AG04449 (cell line): ENCODE data around the gene BMP15.

Source experiments
- CTCF ChIA-PET: fragments of 350-600 bp; formaldehyde crosslinking; extraction: SDS; loops from one replicate; lab custom pipeline; 2021; ENCODE audit warnings: antibody characterized with exemption; lab: Yijun Ruan, JAX
- POLR2A ChIA-PET: fragments of 400-600, 350-600 bp; formaldehyde crosslinking; extraction: SDS; loops from one replicate; lab custom pipeline; 2020; ENCODE audit warnings: antibody characterized with exemption, inconsistent platforms; lab: Yijun Ruan, JAX
- DNase-seq: peaks from one replicate; pipeline ENCODE4 v3.0.0-alpha.2; 2010; ENCODE audit warnings: low read depth, low spot score
- H3K4me3 ChIP-seq: 2 replicates; pipeline ENCODE4 v1.5.1; 2011; ENCODE audit warnings: low read depth, mild to moderate bottlenecking, control low read depth, low read length
- TF ChIP-seq, protein P1 (sequence below): IDR thresholded peaks from one replicate; pipeline ENCODE4 v1.5.1; 2011; ENCODE audit warnings: mild to moderate bottlenecking, moderate library complexity, low read length, control low read depth, inconsistent platforms; ENCODE audit not compliant: insufficient read depth; ENCODE audit errors: missing control alignments

Gene BMP15

DNA sequence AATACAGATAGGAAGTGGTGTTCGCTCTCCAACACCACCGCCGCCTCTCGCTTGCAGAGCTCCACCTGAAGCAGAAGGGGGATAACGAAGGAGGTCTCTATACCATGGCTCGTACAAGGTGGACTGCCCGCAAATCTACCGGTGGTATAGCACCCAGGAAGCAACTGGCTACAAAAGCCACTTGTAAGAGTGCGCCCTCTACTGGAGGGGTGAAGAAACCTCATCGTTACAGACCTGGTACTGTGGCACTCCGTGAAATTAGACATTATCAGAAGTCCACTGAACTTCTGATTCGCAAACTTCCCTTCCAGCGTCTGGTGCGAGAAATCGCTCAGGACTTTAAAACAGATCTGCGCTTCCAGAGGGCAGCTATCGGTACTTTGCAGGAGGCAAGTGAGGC is 5.2 kb upstream of the BMP15 start:
- TF ChIP-seq, protein P1, sequence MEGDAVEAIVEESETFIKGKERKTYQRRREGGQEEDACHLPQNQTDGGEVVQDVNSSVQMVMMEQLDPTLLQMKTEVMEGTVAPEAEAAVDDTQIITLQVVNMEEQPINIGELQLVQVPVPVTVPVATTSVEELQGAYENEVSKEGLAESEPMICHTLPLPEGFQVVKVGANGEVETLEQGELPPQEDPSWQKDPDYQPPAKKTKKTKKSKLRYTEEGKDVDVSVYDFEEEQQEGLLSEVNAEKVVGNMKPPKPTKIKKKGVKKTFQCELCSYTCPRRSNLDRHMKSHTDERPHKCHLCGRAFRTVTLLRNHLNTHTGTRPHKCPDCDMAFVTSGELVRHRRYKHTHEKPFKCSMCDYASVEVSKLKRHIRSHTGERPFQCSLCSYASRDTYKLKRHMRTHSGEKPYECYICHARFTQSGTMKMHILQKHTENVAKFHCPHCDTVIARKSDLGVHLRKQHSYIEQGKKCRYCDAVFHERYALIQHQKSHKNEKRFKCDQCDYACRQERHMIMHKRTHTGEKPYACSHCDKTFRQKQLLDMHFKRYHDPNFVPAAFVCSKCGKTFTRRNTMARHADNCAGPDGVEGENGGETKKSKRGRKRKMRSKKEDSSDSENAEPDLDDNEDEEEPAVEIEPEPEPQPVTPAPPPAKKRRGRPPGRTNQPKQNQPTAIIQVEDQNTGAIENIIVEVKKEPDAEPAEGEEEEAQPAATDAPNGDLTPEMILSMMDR, result no peak
- CTCF ChIA-PET, result interaction anchor here (0.7 to 6.5 kb wide), 3 partner anchors 156 to 214 kb away, joined by 3 to 83 read pairs (median 3); no protein-coding TSS in a partner anchor
- DNase-seq, result no peak
- no peak overlapping the region for H3K4me3 ChIP-seq
- POLR2A ChIA-PET, result no interaction called here

DNA sequence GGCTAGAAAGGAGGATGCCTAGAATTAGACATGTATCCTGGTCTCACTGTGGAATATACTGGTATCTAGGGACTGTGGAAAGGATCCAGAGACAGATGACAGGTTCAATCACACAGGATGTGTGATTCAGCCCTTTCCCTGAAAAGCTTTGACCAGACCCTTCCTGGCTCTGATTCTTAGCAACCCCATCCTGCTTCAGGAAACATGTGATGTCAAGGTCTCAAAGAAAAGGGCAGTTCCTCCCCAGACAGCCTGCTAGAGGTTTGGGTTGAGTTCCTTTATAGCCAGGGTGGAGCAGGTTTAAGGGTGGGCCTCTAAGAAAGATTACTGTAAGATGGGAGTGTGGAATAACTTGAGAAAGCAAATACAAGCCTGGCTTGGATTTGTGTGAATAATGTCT is 3.0 kb downstream of the BMP15 start:
- DNase-seq, result no peak

DNA sequence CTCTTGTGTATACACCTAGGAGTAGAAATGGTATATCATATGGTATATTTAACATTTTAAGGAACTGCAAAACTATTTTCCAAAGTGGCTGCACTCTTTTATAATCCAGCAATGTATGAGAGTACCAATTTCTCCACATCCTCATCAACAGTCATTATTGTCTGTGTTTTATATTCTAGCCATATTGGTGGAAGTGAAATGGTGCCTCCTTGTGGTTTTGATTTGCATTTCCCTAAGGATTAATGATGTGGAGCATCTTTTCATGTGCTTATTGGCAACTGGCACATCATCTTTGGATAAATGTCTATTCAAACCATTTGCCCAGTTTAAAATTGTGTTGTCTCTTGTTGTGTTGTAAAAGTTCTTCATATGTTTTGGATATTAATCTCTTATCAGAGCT is 9.6 kb downstream of the BMP15 start:
- POLR2A ChIA-PET, result no interaction called here
- no peak overlapping the region for H3K4me3 ChIP-seq
- TF ChIP-seq, protein P1, result peak; percentile 19
- CTCF ChIA-PET, result interaction anchor here (0.6 to 1.8 kb wide), 6 partner anchors 22 to 234 kb away, joined by 3 to 9 read pairs (median 3); no protein-coding TSS in a partner anchor
- DNase-seq, result no peak

More for the DNA sequence above, 3.0 kb downstream of the BMP15 start:
- TF ChIP-seq, protein P1, result no peak
- ChIA-PET POLR2A (no interaction called here), CTCF (no interaction called here)
- H3K4me3 ChIP-seq, result no peak overlapping the region

DNA sequence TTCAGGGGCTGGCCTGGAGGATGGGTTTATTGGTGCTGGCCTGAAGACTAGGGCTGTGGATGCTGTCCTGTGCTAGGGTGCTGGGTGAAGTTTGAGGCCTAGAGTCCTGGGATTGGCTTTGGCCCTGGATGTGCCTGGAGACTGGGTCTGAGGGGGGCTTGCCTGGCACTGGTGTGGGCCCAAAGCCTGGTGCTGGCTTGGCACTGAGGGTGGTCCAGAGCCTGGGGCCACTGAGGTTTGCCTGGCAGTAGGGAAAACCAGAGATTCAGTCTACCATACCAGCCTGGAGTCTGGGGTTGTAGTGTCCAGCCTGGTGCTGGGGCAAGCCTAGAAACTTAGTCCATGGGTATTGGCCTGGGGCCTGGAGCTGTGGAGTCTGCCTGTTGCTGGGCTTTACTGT is 16.6 kb downstream of the BMP15 start:
- TF ChIP-seq, protein P1, result no peak
- H3K4me3 ChIP-seq, result no peak overlapping the region
- POLR2A ChIA-PET, result no interaction called here
- no peak for DNase-seq
- CTCF ChIA-PET, result no interaction called here

DNA sequence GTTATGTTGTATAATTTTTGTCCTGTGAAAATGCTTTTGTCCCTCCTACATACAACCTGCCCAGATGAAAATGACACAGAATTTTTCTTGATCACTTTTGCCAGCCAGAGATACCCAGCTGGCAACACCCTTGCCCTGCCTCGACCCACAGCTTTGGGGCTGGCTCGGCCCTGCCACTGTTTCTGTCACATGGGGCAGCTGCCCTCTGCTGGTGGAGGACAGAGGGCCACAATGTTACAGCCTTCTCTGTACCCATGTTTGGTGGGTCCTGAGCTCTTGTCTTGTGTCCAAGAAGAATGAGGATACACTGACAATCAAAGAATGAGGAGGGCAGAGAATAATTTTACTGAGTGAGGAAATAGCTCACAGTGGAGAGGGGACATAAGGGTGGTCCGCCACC is 31.1 kb downstream of the BMP15 start:
- POLR2A ChIA-PET, result no interaction called here
- no peak overlapping the region for H3K4me3 ChIP-seq
- CTCF ChIA-PET, result interaction anchor here (1.2 to 2.3 kb wide), 2 partner anchors 22 to 250 kb away, joined by 3 to 7 read pairs; no protein-coding TSS in a partner anchor
- DNase-seq, result no peak
- TF ChIP-seq, protein P1, result peak; percentile 33

DNA sequence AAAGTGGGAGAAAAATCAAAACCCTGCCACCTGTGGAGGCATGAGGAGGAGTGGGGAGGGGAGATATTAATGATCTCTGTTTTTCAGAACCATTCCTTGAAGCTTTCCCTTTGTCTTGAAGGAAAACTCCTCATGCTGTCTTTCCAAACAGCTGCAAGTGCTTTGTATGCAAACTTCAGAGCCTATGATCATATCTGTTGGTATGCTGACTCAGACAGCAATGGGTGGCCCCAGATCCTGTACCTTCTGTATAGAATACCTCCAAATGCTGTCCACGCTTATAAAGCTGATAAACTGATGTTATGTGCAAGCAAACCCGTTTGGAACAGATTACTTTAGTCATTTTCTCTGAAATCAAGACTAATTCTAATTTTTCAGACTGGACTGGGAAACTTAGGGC is 31.9 kb downstream of the BMP15 start:
- CTCF ChIA-PET, result interaction anchor here (1.2 to 2.3 kb wide), 2 partner anchors 23 to 251 kb away, joined by 3 to 7 read pairs; no protein-coding TSS in a partner anchor
- POLR2A ChIA-PET, result no interaction called here
- H3K4me3 ChIP-seq, result no peak overlapping the region
- no peak for DNase-seq
- TF ChIP-seq, protein P1, result no peak
